Measurements from ENCODE around the gene IL27RA. TPM values are rescaled to one million over a fixed set of nuclear protein-coding genes. Genes with fewer than 3 reads are reported as not detected.
A peak's percentile ranks its signal among the peaks of the same experiment; 100 is the strongest.

IL27RA gene
- total and polyA plus RNA-seq, 2 of the 4 experiments (the other 2 are of a cell fraction), result 2.9 to 5.1 TPM

GRCh38 chr19:14091081-14091812 is 59.7 kb downstream of the IL27RA start:
- no peak overlapping the region for H2BK20ac ChIP-seq (ENCODE audit: low read depth, low read length)
- POLR2A ChIA-PET (ENCODE audit: unreplicated experiment), result no interaction called here
- WGBS, 2 experiments (ENCODE audit: extremely low coverage in 2 of 2, insufficient read length in 1 of 2), result 0% methylated on average over 3 of the region's 72 CpGs; no CpG with 5 or more reads in 1 of the 2 experiments
- no peaks in the 10 kb centered on the region for H3K27me3 ChIP-seq (ENCODE audit: control insufficient read depth, insufficient read depth, low read length)
- H4K5ac ChIP-seq (ENCODE audit: low read depth, low read length), result peak overlapping the region; percentile 46; the same call in 1 of the 2 replicates
- peak overlapping the region; percentile 20; the same call in 1 of the 2 replicates for H4K91ac ChIP-seq (ENCODE audit: insufficient read depth, low read depth, low read length)
- dilution Hi-C loops (cut with HindIII; ENCODE audit: low sequenced_read_pairs, unreplicated experiment), result no loop called here
- peak overlapping the region in 1 of 2 experiments; percentile 62; a peak in 3 of 4 replicates for H4K8ac ChIP-seq (ENCODE audit: low read depth in 2 of 2, low read length in 2 of 2)
- H3K4ac ChIP-seq (ENCODE audit: low read depth, low read length), result peak overlapping the region; percentile 53
- peak overlapping the region; percentile 47 for H3K27ac ChIP-seq (ENCODE audit: insufficient read depth, low read length)
- no peak overlapping the region for H2BK15ac ChIP-seq (ENCODE audit: low read depth, low read length)
- H3K4me1 ChIP-seq (ENCODE audit: control insufficient read depth, insufficient read depth, low read length), result no peaks in the 10 kb centered on the region
- peaks cover 12% of the 10 kb centered on the region for H3K36me3 ChIP-seq (ENCODE audit: control insufficient read depth, insufficient read depth, low read length)
- H3K9me1 ChIP-seq (ENCODE audit: insufficient read depth, low read length), result no peaks in the 10 kb centered on the region
- H3K4me3 ChIP-seq (ENCODE audit: insufficient read depth, low read depth, low read length), result peak overlapping the region; percentile 80
- BruUV-seq (replicated peaks), result no TSS peak
- H2BK120ac ChIP-seq (ENCODE audit: low read depth, low read length), result no peak overlapping the region
- peak overlapping the region; percentile 40; the same call in 1 of the 2 replicates for H3K56ac ChIP-seq (ENCODE audit: extremely low read depth, insufficient read depth, low read length)
- DNase-seq (peak; percentile 64), ATAC-seq (ENCODE audit: low read depth) (peak; percentile 84)
- peak; percentile 16; the same call in 1 of the 2 replicates for TF ChIP-seq CTCF (conservative IDR thresholded peaks at IDR 0.05; ENCODE audit: low read depth, low read length)
- TF ChIP-seq CEBPB (IDR thresholded peaks at IDR 0.05; ENCODE audit: low read depth, low read length), result no peak
- TF ChIP-seq USF2 (IDR thresholded peaks at IDR 0.05; ENCODE audit: low read depth, low read length), result no peak
- no peak for TF ChIP-seq RCOR1 (IDR thresholded peaks at IDR 0.05; ENCODE audit: insufficient replicate concordance, low read length)
- TF ChIP-seq ELK1 (IDR thresholded peaks at IDR 0.05; ENCODE audit: borderline replicate concordance, low read depth, low read length), result no peak
- peak; percentile 28; the same call in 1 of the 2 replicates for TF ChIP-seq MAZ (IDR thresholded peaks at IDR 0.05; ENCODE audit: borderline replicate concordance, low read depth, low read length)
- TF ChIP-seq NFE2L2 (IDR thresholded peaks at IDR 0.05; ENCODE audit: low read depth, low read length), result no peak
- no peak for TF ChIP-seq RFX5 (IDR thresholded peaks at IDR 0.05; ENCODE audit: low read depth, low read length)
- peak overlapping the region; percentile 93 for H2AFZ ChIP-seq (replicated peaks; ENCODE audit: low read length, poor library complexity)
- peaks cover 0 to 6% of the 10 kb centered on the region in 2 experiments; a peak in 2 of 4 replicates for H3K79me1 ChIP-seq (ENCODE audit: low read depth in 1 of 2, low read length in 2 of 2)
- no peak overlapping the region for H3K14ac ChIP-seq (replicated peaks; ENCODE audit: low read depth, low read length)
- H2AK9ac ChIP-seq (replicated peaks; ENCODE audit: low read depth, low read length, poor library complexity), result peak overlapping the region; percentile 87
- H3K18ac ChIP-seq (ENCODE audit: low read depth, low read length), result peak overlapping the region; percentile 56; the same call in 1 of the 2 replicates
- H3K9ac ChIP-seq (ENCODE audit: low read depth, low read length), result peak overlapping the region; percentile 78
- CTCF ChIA-PET, result no interaction called here
- H3K4me2 ChIP-seq (ENCODE audit: low read depth, low read length), result peak overlapping the region; percentile 97
- peak overlapping the region; percentile 55 for H3K23ac ChIP-seq (ENCODE audit: low read depth, low read length)
- H3K9me3 ChIP-seq (ENCODE audit: control insufficient read depth, insufficient read depth, low read length), result peaks cover 8% of the 10 kb centered on the region
- intact Hi-C loops (cut with micrococcal nuclease), result loop anchor here (2.0 kb wide), 1 partner anchor 46 kb away; the partner anchor contains the start of gene ASF1B
- in situ Hi-C loops (cut with MboI; ENCODE audit: low sequenced_read_pairs), result loop anchor here (25.0 kb wide), 1 partner anchor 329 kb away; the partner anchor contains the start of genes C19orf53 and MRI1
- peak overlapping the region; percentile 25 for H2BK5ac ChIP-seq (ENCODE audit: low read depth, low read length, poor library complexity, severe bottlenecking)
- H4K20me1 ChIP-seq (ENCODE audit: insufficient read depth, low read length), result peaks cover 7% of the 10 kb centered on the region
- no peak overlapping the region; the same call in 1 of the 2 replicates for H2AK5ac ChIP-seq (ENCODE audit: low read depth, low read length)

All from IMR-90 (cell line).